Epidermal melanocyte (primary cell): ENCODE data around the gene C14orf119.

Source experiments
- DNase-seq: peaks from one replicate; pipeline ENCODE4 v3.0.0; 2011; ENCODE audit warnings: low spot score; ENCODE audit not compliant: insufficient read length

C14orf119 gene

GRCh38 chr14:23147676-23148075 lies 52.4 kb downstream of the C14orf119 start:
- DNase-seq = no peak

- DNase-seq = no peak
These were observed 53.4 kb downstream of the C14orf119 start for GRCh38 chr14:23148591-23149249.

GRCh38 chr14:23149745-23150144 lies 54.4 kb downstream of the C14orf119 start:
- no peak for DNase-seq
